CD14-positive monocyte (primary cell): ENCODE measurements around the gene HS6ST2. TPM values are rescaled to one million over a fixed set of nuclear protein-coding genes. Genes with fewer than 3 reads are reported as not detected.

Experiments
- DNase-seq, 3 donors: peaks; one replicate each; pipeline ENCODE4 v3.0.0-alpha.2; 2011 to 2022
- H2AFZ ChIP-seq: 2 replicates; pipeline ENCODE4 v1.6.0; 2012; ENCODE audit warnings: mild to moderate bottlenecking, low read depth, low read length, inconsistent platforms; ENCODE audit not compliant: insufficient read depth, poor library complexity, severe bottlenecking
- H3K27ac ChIP-seq, 2 donors: 1 replicate in 1 of 2; 2 replicates in 1 of 2; pipeline ENCODE4 v1.5.1; 2012 to 2013; ENCODE audit warnings: low read length in 2 of 2, control low read depth in 1 of 2, inconsistent platforms in 1 of 2, low read depth in 1 of 2, mild to moderate bottlenecking in 1 of 2
- H3K27me3 ChIP-seq, 2 donors: one replicate each; pipeline versions ENCODE4 v1.6.0 to v1.6.1; 2011 to 2013; ENCODE audit warnings: low read length in 2 of 2; ENCODE audit not compliant: control insufficient read depth in 2 of 2, insufficient read depth in 2 of 2
- H3K36me3 ChIP-seq, 2 donors: replicated peaks in 1 of 2; 1 replicate in 1 of 2; 2 replicates in 1 of 2; pipeline versions ENCODE4 v1.5.1 to v1.6.1; 2012 to 2013; ENCODE audit warnings: low read length in 2 of 2, control low read depth in 1 of 2, inconsistent platforms in 1 of 2, mild to moderate bottlenecking in 1 of 2; ENCODE audit not compliant: insufficient read depth in 2 of 2, control insufficient read depth in 1 of 2
- H3K4me1 ChIP-seq, 2 donors: 1 replicate in 1 of 2; 2 replicates in 1 of 2; pipeline versions ENCODE4 v1.5.1 to v1.6.1; 2012 to 2013; ENCODE audit warnings: low read length in 2 of 2, control low read depth in 1 of 2, inconsistent platforms in 1 of 2, mild to moderate bottlenecking in 1 of 2, moderate library complexity in 1 of 2; ENCODE audit not compliant: insufficient read depth in 2 of 2, control insufficient read depth in 1 of 2
- H3K4me2 ChIP-seq: replicated peaks from 2 replicates; pipeline ENCODE3; 2012; ENCODE audit warnings: low read length, moderate library complexity, mild to moderate bottlenecking; ENCODE audit not compliant: poor library complexity, severe bottlenecking; ENCODE audit errors: extremely low read depth
- H3K4me3 ChIP-seq, 3 experiments: fragments of 200-600 bp in 1 of 3; sonication (generic) in 1 of 3; replicated peaks in 1 of 3; 1 replicate in 2 of 3; 2 replicates in 1 of 3; pipeline ENCODE4 v1.5.1; 2011 to 2013; ENCODE audit warnings: low read length in 3 of 3, mild to moderate bottlenecking in 3 of 3, control low read depth in 2 of 3, low read depth in 2 of 3, inconsistent platforms in 1 of 3, moderate library complexity in 1 of 3
- H3K79me2 ChIP-seq: 2 replicates; pipeline ENCODE4 v1.6.0; 2012; ENCODE audit warnings: mild to moderate bottlenecking, control low read depth, inconsistent platforms, low read length, moderate library complexity; ENCODE audit not compliant: insufficient read depth
- H3K9ac ChIP-seq: 2 replicates; pipeline ENCODE4 v1.6.0; 2017; ENCODE audit warnings: low read length, mild to moderate bottlenecking; ENCODE audit not compliant: insufficient read depth, poor library complexity, severe bottlenecking
- H3K9me3 ChIP-seq, 2 donors: replicated peaks in 1 of 2; 1 replicate in 1 of 2; 2 replicates in 1 of 2; pipeline versions ENCODE4 v1.5.1 to v1.6.1; 2012 to 2013; ENCODE audit warnings: low read length in 2 of 2, control low read depth in 1 of 2; ENCODE audit not compliant: control insufficient read depth in 1 of 2, insufficient read depth in 1 of 2
- H4K20me1 ChIP-seq: 2 replicates; pipeline ENCODE4 v1.6.0; 2012; ENCODE audit warnings: mild to moderate bottlenecking, low read length, control low read depth, moderate library complexity; ENCODE audit not compliant: insufficient read depth
- H3K27ac Mint-ChIP-seq, 7 donors: one replicate each; pipeline ENCODE4 v1.8.0; 2020; ENCODE audit warnings: mild to moderate bottlenecking in 7 of 7, mixed read lengths in 7 of 7, moderate library complexity in 6 of 7, inconsistent platforms in 2 of 7
- H3K27me3 Mint-ChIP-seq, 3 donors: one replicate each; pipeline ENCODE4 v1.8.0; 2021 to 2022; ENCODE audit warnings: low read depth in 3 of 3, mild to moderate bottlenecking in 3 of 3, mixed read lengths in 3 of 3, moderate library complexity in 3 of 3, inconsistent platforms in 1 of 3
- H3K36me3 Mint-ChIP-seq, 2 donors: one replicate each; pipeline ENCODE4 v1.8.0; 2020; ENCODE audit warnings: mixed read lengths in 2 of 2, inconsistent platforms in 1 of 2, mild to moderate bottlenecking in 1 of 2
- H3K4me1 Mint-ChIP-seq: one replicate; pipeline ENCODE4 v1.8.0; 2020; ENCODE audit warnings: mild to moderate bottlenecking, mixed read lengths
- H3K4me3 Mint-ChIP-seq, 2 donors: one replicate each; pipeline ENCODE4 v1.8.0; 2020; ENCODE audit warnings: mild to moderate bottlenecking in 2 of 2, mixed read lengths in 2 of 2, moderate library complexity in 1 of 2
- H3K9me3 Mint-ChIP-seq, 7 donors: one replicate each; pipeline ENCODE4 v1.8.0; 2020 to 2022; ENCODE audit warnings: mixed read lengths in 7 of 7, mild to moderate bottlenecking in 6 of 7, moderate library complexity in 6 of 7, inconsistent platforms in 2 of 7
- WGBS: methylation state at CpG from one replicate; pipeline ENCODE4 v1.1.5; 2013; ENCODE audit warnings: missing lambda C conversion rate; ENCODE audit not compliant: insufficient coverage; 5-methylcytosine and 5-hydroxymethylcytosine counted together
- intact Hi-C, 2 donors: fragments of 100-400 bp; cut with micrococcal nuclease; formaldehyde crosslinking; loops; one replicate each; pipeline versions ENCODE4 v1.15.0 to v1.15.1; 2023
- polyA plus RNA-seq, 3 donors: library from polyadenylated mRNA; depleted of rRNA in 1 of 3; unstranded in 2 of 3; stranded (reverse) in 1 of 3; fragments of 300-500 nt in 2 of 3; fragments of >200 nt in 1 of 3; fragmentation: Illumina TruSeq in 2 of 3; gene quantifications; 1 replicate in 2 of 3; 2 replicates in 1 of 3; pipeline ENCODE4 v1.2.3, GENCODE V29; 2012 to 2021
- TF ChIP-seq, protein P1 (sequence below): fragments of 200-600 bp; IDR thresholded peaks from one replicate; pipeline ENCODE4 v1.8.0; 2022; ENCODE audit warnings: antibody characterized with exemption, mild to moderate bottlenecking

Gene HS6ST2
- polyA plus RNA-seq, 3 donors, result not detected

- H2AFZ ChIP-seq, result no peak overlapping the region
- H3K9ac ChIP-seq, result no peak overlapping the region
- TF ChIP-seq, protein P1, sequence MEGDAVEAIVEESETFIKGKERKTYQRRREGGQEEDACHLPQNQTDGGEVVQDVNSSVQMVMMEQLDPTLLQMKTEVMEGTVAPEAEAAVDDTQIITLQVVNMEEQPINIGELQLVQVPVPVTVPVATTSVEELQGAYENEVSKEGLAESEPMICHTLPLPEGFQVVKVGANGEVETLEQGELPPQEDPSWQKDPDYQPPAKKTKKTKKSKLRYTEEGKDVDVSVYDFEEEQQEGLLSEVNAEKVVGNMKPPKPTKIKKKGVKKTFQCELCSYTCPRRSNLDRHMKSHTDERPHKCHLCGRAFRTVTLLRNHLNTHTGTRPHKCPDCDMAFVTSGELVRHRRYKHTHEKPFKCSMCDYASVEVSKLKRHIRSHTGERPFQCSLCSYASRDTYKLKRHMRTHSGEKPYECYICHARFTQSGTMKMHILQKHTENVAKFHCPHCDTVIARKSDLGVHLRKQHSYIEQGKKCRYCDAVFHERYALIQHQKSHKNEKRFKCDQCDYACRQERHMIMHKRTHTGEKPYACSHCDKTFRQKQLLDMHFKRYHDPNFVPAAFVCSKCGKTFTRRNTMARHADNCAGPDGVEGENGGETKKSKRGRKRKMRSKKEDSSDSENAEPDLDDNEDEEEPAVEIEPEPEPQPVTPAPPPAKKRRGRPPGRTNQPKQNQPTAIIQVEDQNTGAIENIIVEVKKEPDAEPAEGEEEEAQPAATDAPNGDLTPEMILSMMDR, result no peak
- Mint-ChIP-seq H3K27me3 (peaks cover 0 to 6% (median 6%) of the 10 kb centered on the region in 3 donors), H3K36me3 (no peaks in the 10 kb centered on the region), H3K4me3 (no peak overlapping the region), H3K27ac (no peak overlapping the region), H3K4me1 (peaks cover 4% of the 10 kb centered on the region), H3K9me3 (no peaks in the 10 kb centered on the region)
- H4K20me1 ChIP-seq, result no peaks in the 10 kb centered on the region
- no CpG with 5 or more reads among the region's 1 CpG for WGBS
- H3K4me2 ChIP-seq, result no peak overlapping the region
- H3K27me3 ChIP-seq, result peaks cover 0 to 8% of the 10 kb centered on the region in 2 donors
- no peaks in the 10 kb centered on the region for H3K4me1 ChIP-seq
- H3K27ac ChIP-seq, result no peak overlapping the region
- no peak for DNase-seq
- no peaks in the 10 kb centered on the region for H3K9me3 ChIP-seq
- no peak overlapping the region for H3K4me3 ChIP-seq
- intact Hi-C loops, result no loop called here
- no peaks in the 10 kb centered on the region for H3K79me2 ChIP-seq
- no peaks in the 10 kb centered on the region for H3K36me3 ChIP-seq
These were observed 285.1 kb downstream of the HS6ST2 start for GRCh38 chrX:132673331-132673730.

DNA sequence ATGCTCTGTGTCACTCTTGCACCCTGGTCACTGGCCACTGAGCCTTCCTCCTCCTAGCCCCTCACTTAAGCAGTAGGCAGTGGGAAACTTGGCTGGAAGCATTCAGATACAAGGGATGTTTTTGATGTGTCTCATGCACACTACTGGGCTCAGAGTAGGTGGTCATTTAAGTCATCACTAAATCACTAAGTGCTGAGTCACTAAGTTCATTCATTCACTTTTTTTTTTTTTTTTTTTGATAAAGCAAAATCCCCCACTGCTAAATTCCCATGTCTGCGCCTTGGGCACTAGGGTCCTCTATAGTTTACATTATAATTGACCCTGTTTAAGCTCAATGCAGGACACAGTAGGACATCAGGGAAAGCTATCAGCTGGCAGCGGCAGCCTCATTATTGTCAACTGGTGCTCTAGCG is 287.2 kb downstream of the HS6ST2 start:
- H3K36me3 Mint-ChIP-seq, result no peaks in the 10 kb centered on the region
- H3K4me1 Mint-ChIP-seq, result no peaks in the 10 kb centered on the region
- DNase-seq, result no peak
- H3K9ac ChIP-seq, result no peak overlapping the region
- no peaks in the 10 kb centered on the region for H3K9me3 Mint-ChIP-seq
- intact Hi-C loops, result no loop called here
- no peak overlapping the region for H3K27ac ChIP-seq
- H3K27me3 Mint-ChIP-seq, result peaks cover 0 to 10% (median 6%) of the 10 kb centered on the region in 3 donors
- H3K4me1 ChIP-seq, result no peaks in the 10 kb centered on the region
- WGBS, result no CpG with 5 or more reads among the region's 3 CpGs
- H2AFZ ChIP-seq, result no peak overlapping the region
- H3K9me3 ChIP-seq, result no peaks in the 10 kb centered on the region
- no peak overlapping the region for H3K4me3 Mint-ChIP-seq
- no peak overlapping the region for H3K4me3 ChIP-seq
- H3K4me2 ChIP-seq, result no peak overlapping the region
- TF ChIP-seq, protein P1, result no peak
- peaks cover 0 to 10% of the 10 kb centered on the region in 2 donors for H3K27me3 ChIP-seq
- no peaks in the 10 kb centered on the region for H4K20me1 ChIP-seq
- no peak overlapping the region for H3K27ac Mint-ChIP-seq
- no peaks in the 10 kb centered on the region for H3K36me3 ChIP-seq
- H3K79me2 ChIP-seq, result no peaks in the 10 kb centered on the region
